Hepatocyte (in vitro differentiated cells): Measurements from ENCODE around the gene SLC6A4. TPM values are rescaled to one million over a fixed set of nuclear protein-coding genes. Genes with fewer than 3 reads are reported as not detected.
A peak's percentile ranks its signal among the peaks of the same experiment; 100 is the strongest.

ENCODE experiments used
- DNase-seq: peaks from one replicate; pipeline ENCODE4 v3.0.0-alpha.2; 2016; ENCODE audit warnings: low spot score
- H2AFZ ChIP-seq: fragments of 200-600 bp; sonication (generic); 2 replicates; pipeline ENCODE4 v1.6.0; 2016; ENCODE audit warnings: antibody characterized with exemption, mild to moderate bottlenecking
- H3K27ac ChIP-seq: fragments of 200-600 bp; sonication (generic); 2 replicates; pipeline ENCODE4 v1.5.1; 2016; ENCODE audit warnings: mild to moderate bottlenecking
- H3K27me3 ChIP-seq: fragments of 200-600 bp; sonication (generic); 2 replicates; pipeline ENCODE4 v1.6.1; 2016
- H3K36me3 ChIP-seq: fragments of 200-600 bp; sonication (generic); replicated peaks from 2 replicates; pipeline ENCODE4 v1.5.1; 2016; ENCODE audit warnings: low read depth; ENCODE audit not compliant: insufficient read depth
- H3K4me1 ChIP-seq: fragments of 200-600 bp; sonication (generic); 2 replicates; pipeline ENCODE4 v1.5.1; 2016; ENCODE audit warnings: mild to moderate bottlenecking, moderate library complexity; ENCODE audit not compliant: insufficient read depth
- H3K4me2 ChIP-seq: fragments of 200-600 bp; sonication (generic); 2 replicates; pipeline ENCODE4 v1.6.0; 2016
- H3K4me3 ChIP-seq: fragments of 200-600 bp; sonication (generic); 2 replicates; pipeline ENCODE4 v1.5.1; 2016; ENCODE audit warnings: mild to moderate bottlenecking
- H3K79me2 ChIP-seq: fragments of 200-600 bp; sonication (generic); 2 replicates; pipeline ENCODE4 v1.6.0; 2017; ENCODE audit warnings: mild to moderate bottlenecking
- H3K9me2 ChIP-seq: fragments of 200-600 bp; sonication (generic); replicated peaks from 2 replicates; pipeline ENCODE4 v1.6.0; 2017; ENCODE audit warnings: mild to moderate bottlenecking; ENCODE audit not compliant: insufficient read depth
- H3K9me3 ChIP-seq: fragments of 200-600 bp; sonication (generic); 2 replicates; pipeline ENCODE4 v1.5.1; 2016; ENCODE audit warnings: low read depth, mild to moderate bottlenecking
- H4K20me1 ChIP-seq: fragments of 200-600 bp; sonication (generic); 2 replicates; pipeline ENCODE4 v1.6.0; 2016; ENCODE audit warnings: mild to moderate bottlenecking; ENCODE audit not compliant: insufficient read depth, poor library complexity, severe bottlenecking
- EZH2 ChIP-seq: fragments of 200-600 bp; sonication (generic); IDR thresholded peaks from 2 replicates; pipeline ENCODE4 v1.6.1; 2016; ENCODE audit warnings: antibody characterized with exemption, mild to moderate bottlenecking, borderline replicate concordance
- EZH2phosphoT487 ChIP-seq: fragments of 200-600 bp; sonication (generic); IDR thresholded peaks from one replicate; pipeline ENCODE4 v1.6.1; 2018; ENCODE audit warnings: antibody characterized with exemption, mild to moderate bottlenecking, low read depth, moderate library complexity; ENCODE audit not compliant: unreplicated experiment, severe bottlenecking
- WGBS: methylation state at CpG from one replicate; pipeline ENCODE4 v1.1.6; 2016; ENCODE audit warnings: low lambda C conversion rate; ENCODE audit errors: missing lambda C conversion rate; 5-methylcytosine and 5-hydroxymethylcytosine counted together
- polyA plus RNA-seq: library from polyadenylated mRNA; unstranded; fragments of >200 nt; fragmentation: Nextera tagmentation; extraction: Ambion mirVana; gene quantifications from 2 replicates; pipeline ENCODE4 v1.2.1, GENCODE V29; 2016
- total RNA-seq: library from RNA; depleted of rRNA; stranded (reverse); fragments of >200 nt; gene quantifications from 2 replicates; pipeline ENCODE4 v1.2.3, GENCODE V29; 2014
- TF ChIP-seq, protein P1 (sequence below): fragments of 200-600 bp; sonication (generic); IDR thresholded peaks from 2 replicates; pipeline ENCODE4 v1.5.1; 2016; ENCODE audit warnings: antibody characterized with exemption, mild to moderate bottlenecking; ENCODE audit not compliant: poor library complexity

SLC6A4 gene
- total and polyA plus RNA-seq, 2 experiments from 2014 or later: 2.0 to 2.6 TPM

GRCh38 chr17:30236766-30237165, 1.3 kb upstream of the SLC6A4 start:
- Histone ChIP-seq H3K4me1 (peaks cover 7% of the 10 kb centered on the region), H3K4me3 (no peak overlapping the region), H3K27me3 (peaks cover 65% of the 10 kb centered on the region), H2AFZ (no peak overlapping the region), H4K20me1 (no peaks in the 10 kb centered on the region), H3K4me2 (peak overlapping the region; percentile 90), H3K9me3 (no peaks in the 10 kb centered on the region), H3K9me2 (no peaks in the 10 kb centered on the region), H3K27ac (no peak overlapping the region), H3K36me3 (no peaks in the 10 kb centered on the region), H3K79me2 (no peaks in the 10 kb centered on the region)
- peak; percentile 68 for DNase-seq
- TF ChIP-seq EZH2: no peak
- TF ChIP-seq, protein P1, sequence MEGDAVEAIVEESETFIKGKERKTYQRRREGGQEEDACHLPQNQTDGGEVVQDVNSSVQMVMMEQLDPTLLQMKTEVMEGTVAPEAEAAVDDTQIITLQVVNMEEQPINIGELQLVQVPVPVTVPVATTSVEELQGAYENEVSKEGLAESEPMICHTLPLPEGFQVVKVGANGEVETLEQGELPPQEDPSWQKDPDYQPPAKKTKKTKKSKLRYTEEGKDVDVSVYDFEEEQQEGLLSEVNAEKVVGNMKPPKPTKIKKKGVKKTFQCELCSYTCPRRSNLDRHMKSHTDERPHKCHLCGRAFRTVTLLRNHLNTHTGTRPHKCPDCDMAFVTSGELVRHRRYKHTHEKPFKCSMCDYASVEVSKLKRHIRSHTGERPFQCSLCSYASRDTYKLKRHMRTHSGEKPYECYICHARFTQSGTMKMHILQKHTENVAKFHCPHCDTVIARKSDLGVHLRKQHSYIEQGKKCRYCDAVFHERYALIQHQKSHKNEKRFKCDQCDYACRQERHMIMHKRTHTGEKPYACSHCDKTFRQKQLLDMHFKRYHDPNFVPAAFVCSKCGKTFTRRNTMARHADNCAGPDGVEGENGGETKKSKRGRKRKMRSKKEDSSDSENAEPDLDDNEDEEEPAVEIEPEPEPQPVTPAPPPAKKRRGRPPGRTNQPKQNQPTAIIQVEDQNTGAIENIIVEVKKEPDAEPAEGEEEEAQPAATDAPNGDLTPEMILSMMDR: peak; percentile 44
- WGBS: 21% methylated on average over 9 of the region's 20 CpGs

- Histone ChIP-seq H4K20me1 (no peaks in the 10 kb centered on the region), H3K4me3 (no peak overlapping the region), H3K79me2 (no peaks in the 10 kb centered on the region), H3K27ac (no peak overlapping the region), H3K4me1 (peaks cover 7% of the 10 kb centered on the region), H2AFZ (no peak overlapping the region), H3K36me3 (no peaks in the 10 kb centered on the region), H3K4me2 (peak overlapping the region; percentile 90), H3K9me2 (no peaks in the 10 kb centered on the region), H3K27me3 (peaks cover 65% of the 10 kb centered on the region), H3K9me3 (no peaks in the 10 kb centered on the region)
- DNase-seq: no peak
- TF ChIP-seq EZH2 (no peak), EZH2phosphoT487 (no peak)
- TF ChIP-seq, protein P1: no peak
- 73% methylated on average over 10 of the region's 10 CpGs for WGBS
These were observed 764 bp upstream of the SLC6A4 start for GRCh38 chr17:30236297-30236624.

DNA sequence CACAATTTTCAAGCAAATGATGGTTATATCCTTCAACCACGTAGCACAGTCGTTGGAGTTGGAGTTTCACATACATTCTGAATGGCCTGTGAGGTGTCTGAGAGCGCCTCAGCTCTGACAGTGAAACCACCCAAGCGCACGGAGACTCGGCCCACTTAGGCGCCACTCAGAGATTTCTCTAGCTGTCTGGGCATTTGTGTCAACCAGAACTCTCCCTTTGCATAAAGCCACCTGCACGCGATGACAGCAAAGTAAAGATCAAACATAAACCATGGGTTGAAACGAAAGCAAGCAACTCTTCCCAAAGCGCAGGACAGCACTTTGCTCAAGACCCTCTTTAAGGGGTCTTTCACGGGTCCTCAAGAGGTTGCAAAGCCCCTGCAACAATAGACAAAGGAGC, 533 bp downstream of the SLC6A4 start:
- no peak overlapping the region for H3K27ac ChIP-seq
- H2AFZ ChIP-seq: peak overlapping the region; percentile 42
- no peaks in the 10 kb centered on the region for H3K9me2 ChIP-seq
- H3K4me3 ChIP-seq: peak overlapping the region; percentile 21
- no peak for DNase-seq
- H3K4me2 ChIP-seq: peak overlapping the region; percentile 90
- no peaks in the 10 kb centered on the region for H3K79me2 ChIP-seq
- no peaks in the 10 kb centered on the region for H3K36me3 ChIP-seq
- no peaks in the 10 kb centered on the region for H3K9me3 ChIP-seq
- 50% methylated on average over 12 of the region's 12 CpGs for WGBS
- peaks cover 65% of the 10 kb centered on the region for H3K27me3 ChIP-seq
- peaks cover 7% of the 10 kb centered on the region for H3K4me1 ChIP-seq
- TF ChIP-seq EZH2: no peak
- no peak for TF ChIP-seq EZH2phosphoT487
- TF ChIP-seq, protein P1: no peak
- H4K20me1 ChIP-seq: no peaks in the 10 kb centered on the region

GRCh38 chr17:30234296-30234695, 1.2 kb downstream of the SLC6A4 start:
- no peak overlapping the region for H2AFZ ChIP-seq
- H4K20me1 ChIP-seq: no peaks in the 10 kb centered on the region
- H3K4me3 ChIP-seq: no peak overlapping the region
- no peaks in the 10 kb centered on the region for H3K79me2 ChIP-seq
- H3K27ac ChIP-seq: no peak overlapping the region
- no peaks in the 10 kb centered on the region for H3K9me3 ChIP-seq
- H3K4me1 ChIP-seq: peaks cover 7% of the 10 kb centered on the region
- no peaks in the 10 kb centered on the region for H3K36me3 ChIP-seq
- no peak overlapping the region for H3K4me2 ChIP-seq
- DNase-seq: no peak
- TF ChIP-seq, protein P1: no peak
- no peak for TF ChIP-seq EZH2phosphoT487
- TF ChIP-seq EZH2: no peak
- H3K27me3 ChIP-seq: peaks cover 64% of the 10 kb centered on the region
- no peaks in the 10 kb centered on the region for H3K9me2 ChIP-seq
- 86% methylated on average over 6 of the region's 6 CpGs for WGBS
